GM12878 (cell line): ENCODE results near the gene MYCBP2. TPM values are rescaled to one million over a fixed set of nuclear protein-coding genes. Genes with fewer than 3 reads are reported as not detected.

Experiments used
- ATAC-seq: fragments of 200-7000 bp; cut with Tn5 transposase; 3 replicates; pipeline ENCODE4 v1.9.1; 2020; ENCODE audit warnings: mild to moderate bottlenecking, moderate library complexity
- BruUV-seq: library from RNA; stranded (reverse); fragments of 400-500 nt; replicated peaks from 2 replicates; lab custom pipeline; 2021; lab: Mats Ljungman, UMichigan
- CTCF ChIA-PET: fragments of 300-600 bp; sonication (Branson Sonifier 250); formaldehyde crosslinking; extraction: SDS; loops from one replicate; lab custom pipeline; 2021; ENCODE audit warnings: inconsistent platforms; lab: Yijun Ruan, JAX
- POLR2A ChIA-PET: fragments of 350-600 bp; formaldehyde crosslinking; extraction: SDS; loops from one replicate; lab custom pipeline; 2021; ENCODE audit warnings: inconsistent platforms; lab: Charles Lee
- RAD21 ChIA-PET: fragments of 300-600 bp; sonication (Branson Sonifier 250); formaldehyde crosslinking; loops from one replicate; lab custom pipeline; 2023; ENCODE audit warnings: antibody characterized with exemption; ENCODE audit not compliant: unreplicated experiment; lab: Charles Lee
- SMC1A ChIA-PET: fragments of 300-600 bp; sonication (Branson Sonifier 250); formaldehyde crosslinking; loops from one replicate; lab custom pipeline; 2023; ENCODE audit not compliant: unreplicated experiment, uncharacterized antibody; lab: Charles Lee
- DNase-seq: peaks from one replicate; pipeline ENCODE4 v3.0.0-alpha.2; 2011; ENCODE audit warnings: low read depth, low spot score
- FAIRE-seq: peaks from 3 replicates; lab custom pipeline; 2011; peaks lifted over from hg19 to GRCh38; lab: Jason Lieb, UNC
- H2AFZ ChIP-seq: 2 replicates; pipeline ENCODE4 v1.6.0; 2011; ENCODE audit warnings: low read depth, low read length, control low read depth; ENCODE audit not compliant: control insufficient read depth
- H3K27ac ChIP-seq: 2 replicates; pipeline ENCODE4 v1.5.1; 2011; ENCODE audit warnings: control low read depth; ENCODE audit not compliant: control insufficient read depth, insufficient read depth
- H3K27me3 ChIP-seq, 2 experiments: replicated peaks in 1 of 2; 2 replicates each; pipeline versions ENCODE4 v1.6.0 to v1.6.1; 2011; ENCODE audit warnings: low read length in 1 of 2; ENCODE audit not compliant: control insufficient read depth in 2 of 2, insufficient read depth in 2 of 2
- H3K36me3 ChIP-seq, 2 experiments: 2 replicates each; pipeline ENCODE4 v1.5.1; 2011; ENCODE audit warnings: low read length in 1 of 2; ENCODE audit not compliant: control insufficient read depth in 2 of 2, insufficient read depth in 2 of 2
- H3K4me1 ChIP-seq: 2 replicates; pipeline ENCODE4 v1.6.1; 2011; ENCODE audit warnings: mild to moderate bottlenecking, low read length, moderate library complexity, mixed read lengths; ENCODE audit not compliant: control insufficient read depth, insufficient read depth
- H3K4me2 ChIP-seq: 2 replicates; pipeline ENCODE4 v1.6.0; 2011; ENCODE audit warnings: control low read depth; ENCODE audit not compliant: control insufficient read depth, insufficient read depth
- H3K4me3 ChIP-seq: fragments of 200-600 bp; sonication (generic); 2 replicates; pipeline ENCODE4 v1.5.1; 2016
- H3K79me2 ChIP-seq: 2 replicates; pipeline ENCODE4 v1.6.0; 2011; ENCODE audit warnings: low read length; ENCODE audit not compliant: control insufficient read depth, insufficient read depth
- H3K9ac ChIP-seq: 2 replicates; pipeline ENCODE4 v1.8.0; 2011; ENCODE audit warnings: low read length, control low read depth, mixed read lengths; ENCODE audit not compliant: control insufficient read depth, insufficient read depth
- H3K9me3 ChIP-seq: replicated peaks from 3 replicates; pipeline ENCODE4 v1.5.1; 2011; ENCODE audit warnings: mild to moderate bottlenecking, low read length; ENCODE audit not compliant: control insufficient read depth, insufficient read depth
- H4K20me1 ChIP-seq: 2 replicates; pipeline ENCODE4 v1.6.0; 2011; ENCODE audit not compliant: control insufficient read depth, insufficient read depth
- CBX5 ChIP-seq: sonication (generic); IDR thresholded peaks from 2 replicates; pipeline ENCODE4 v1.6.1; 2016; ENCODE audit warnings: low read depth, moderate library complexity, mild to moderate bottlenecking, inconsistent platforms
- EP300 ChIP-seq, 2 experiments: fragments of 150-350 bp in 1 of 2; IDR thresholded peaks; 2 replicates each; pipeline ENCODE4 v1.6.1; 2011 to 2012; ENCODE audit warnings: low read depth in 2 of 2, low read length in 2 of 2, borderline replicate concordance in 1 of 2, improper control_type of control experiment in 1 of 2, inconsistent platforms in 1 of 2; ENCODE audit not compliant: control insufficient read depth in 1 of 2
- LARP7 ChIP-seq: fragments of 450-650 bp; IDR thresholded peaks from 2 replicates; pipeline ENCODE4 v1.6.1; 2017; ENCODE audit warnings: mild to moderate bottlenecking
- MXI1 ChIP-seq: fragments of 150-350 bp; IDR thresholded peaks from 2 replicates; pipeline ENCODE4 v1.6.1; 2011; ENCODE audit warnings: low read depth, mild to moderate bottlenecking, inconsistent platforms, low read length, improper control_type of control experiment
- POLR2A ChIP-seq: IDR thresholded peaks from 2 replicates; pipeline ENCODE4 v1.6.1; 2011; ENCODE audit warnings: low read depth, mild to moderate bottlenecking, low read length
- RBBP5 ChIP-seq: fragments of 200-600 bp; sonication (generic); conservative IDR thresholded peaks from 2 replicates; pipeline ENCODE4 v1.6.1; 2016
- SREBF2 ChIP-seq: IDR thresholded peaks from 2 replicates; pipeline ENCODE4 v1.6.1; 2012; ENCODE audit warnings: mild to moderate bottlenecking, low read length
- TARDBP ChIP-seq: IDR thresholded peaks from 2 replicates; pipeline ENCODE4 v1.6.1; 2016; ENCODE audit warnings: borderline replicate concordance
- TBL1XR1 ChIP-seq: IDR thresholded peaks from 2 replicates; pipeline ENCODE4 v1.6.1; 2012; ENCODE audit warnings: low read depth, low read length, improper control_type of control experiment
- ZBED1 ChIP-seq: IDR thresholded peaks from 2 replicates; pipeline ENCODE4 v1.6.1; 2016; ENCODE audit warnings: borderline replicate concordance
- WGBS: methylation state at CpG from one replicate; pipeline ENCODE4 v1.1.6; 2016; ENCODE audit warnings: low lambda C conversion rate; ENCODE audit not compliant: insufficient replicate concordance, insufficient coverage; ENCODE audit errors: missing lambda C conversion rate; 5-methylcytosine and 5-hydroxymethylcytosine counted together
- in situ Hi-C: fragments of 300-500 bp; cut with MboI; formaldehyde crosslinking; loops from 9 replicates; pipeline ENCODE4 v1.14.3; 2018; ENCODE audit warnings: mixed read lengths
- intact Hi-C: fragments of 100-400 bp; cut with micrococcal nuclease; formaldehyde crosslinking; loops from one replicate; pipeline ENCODE4 v1.14.2; 2022; ENCODE audit not compliant: unreplicated experiment
- polyA plus RNA-seq, 11 experiments: library from polyadenylated mRNA; depleted of rRNA in 4 of 11; unstranded in 6 of 11; stranded (reverse) in 5 of 11; fragments of >200 nt; fragmentation: Nextera tagmentation in 4 of 11; fragmentation: Illumina TruSeq in 1 of 11; extraction: Ambion mirVana in 4 of 11; extraction: Trizol in 1 of 11; gene quantifications; 1 replicate in 1 of 11; 2 replicates in 10 of 11; pipeline versions ENCODE4 v1.2.1 to v1.2.3, GENCODE V29; 2011 to 2016; ENCODE audit warnings: inconsistent platforms in 2 of 11, missing spikeins in 2 of 11, low read depth in 1 of 11
- total RNA-seq, 4 experiments: library from RNA; depleted of rRNA in 3 of 4; stranded (reverse); fragments of >200 nt in 3 of 4; fragmentation: Illumina TruSeq in 1 of 4; extraction: Trizol in 1 of 4; gene quantifications; 2 replicates each; pipeline versions ENCODE4 v1.2.1 to v1.2.3, GENCODE V29; 2013 to 2021
- TF ChIP-seq, protein P1 (sequence below): fragments of 450-650 bp; IDR thresholded peaks from 2 replicates; pipeline ENCODE4 v1.6.1; 2016; ENCODE audit warnings: mild to moderate bottlenecking, moderate library complexity, borderline replicate concordance
- TF ChIP-seq, protein P2 (sequence below): IDR thresholded peaks from 2 replicates; pipeline ENCODE4 v1.6.1; 2012; ENCODE audit warnings: low read depth, low read length, improper control_type of control experiment
- TF ChIP-seq, protein P3 (sequence below): fragments of 450-650 bp; formaldehyde crosslinking; IDR thresholded peaks from 2 replicates; pipeline ENCODE4 v1.4.0; 2022; ENCODE audit warnings: mild to moderate bottlenecking, moderate library complexity
- TF ChIP-seq, protein P4 (sequence below): fragments of 450-650 bp; IDR thresholded peaks from 2 replicates; pipeline ENCODE4 v1.6.1; 2017; ENCODE audit warnings: antibody characterized with exemption, mild to moderate bottlenecking, moderate library complexity

Gene MYCBP2
- total and polyA plus RNA-seq, 10 of the 15 experiments (the other 5 are each of a cell fraction or from before 2014, with no cell fraction given), result 51.9 to 152 (median 98.2) TPM

DNA sequence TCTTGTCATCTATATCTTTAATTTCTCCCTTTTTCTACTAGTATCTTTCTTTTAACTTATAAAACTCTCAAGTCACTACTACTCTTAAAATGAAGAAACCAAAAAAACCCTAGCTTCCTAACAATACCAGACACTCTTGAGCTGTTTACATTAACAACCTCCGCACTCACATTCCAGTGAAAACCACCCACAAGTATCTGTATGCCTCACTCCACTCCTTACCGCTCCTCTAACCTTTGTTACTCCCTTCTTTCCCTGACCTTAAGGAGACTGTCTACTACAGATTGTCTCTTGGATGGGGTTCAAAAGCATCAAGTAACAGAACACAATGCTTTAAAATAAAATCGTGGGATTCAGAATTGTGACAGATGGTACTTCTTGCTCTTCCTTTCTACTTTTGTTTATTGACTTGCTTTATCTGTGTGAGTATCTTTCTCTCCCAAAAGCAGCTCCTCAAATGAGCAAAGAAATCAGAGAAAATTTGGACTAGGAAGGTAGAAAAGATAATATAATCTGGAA lies 189.9 kb downstream of the MYCBP2 start (continued):
- no peak for TF ChIP-seq RBBP5
- TF ChIP-seq EP300 (IDR thresholded peaks at IDR 0.05; ENCODE audit: borderline replicate concordance in 1 of 2, control insufficient read depth in 1 of 2, low read depth in 2 of 2, low read length in 2 of 2), result no peak
- TF ChIP-seq TARDBP, result no peak
- TF ChIP-seq, protein P1, sequence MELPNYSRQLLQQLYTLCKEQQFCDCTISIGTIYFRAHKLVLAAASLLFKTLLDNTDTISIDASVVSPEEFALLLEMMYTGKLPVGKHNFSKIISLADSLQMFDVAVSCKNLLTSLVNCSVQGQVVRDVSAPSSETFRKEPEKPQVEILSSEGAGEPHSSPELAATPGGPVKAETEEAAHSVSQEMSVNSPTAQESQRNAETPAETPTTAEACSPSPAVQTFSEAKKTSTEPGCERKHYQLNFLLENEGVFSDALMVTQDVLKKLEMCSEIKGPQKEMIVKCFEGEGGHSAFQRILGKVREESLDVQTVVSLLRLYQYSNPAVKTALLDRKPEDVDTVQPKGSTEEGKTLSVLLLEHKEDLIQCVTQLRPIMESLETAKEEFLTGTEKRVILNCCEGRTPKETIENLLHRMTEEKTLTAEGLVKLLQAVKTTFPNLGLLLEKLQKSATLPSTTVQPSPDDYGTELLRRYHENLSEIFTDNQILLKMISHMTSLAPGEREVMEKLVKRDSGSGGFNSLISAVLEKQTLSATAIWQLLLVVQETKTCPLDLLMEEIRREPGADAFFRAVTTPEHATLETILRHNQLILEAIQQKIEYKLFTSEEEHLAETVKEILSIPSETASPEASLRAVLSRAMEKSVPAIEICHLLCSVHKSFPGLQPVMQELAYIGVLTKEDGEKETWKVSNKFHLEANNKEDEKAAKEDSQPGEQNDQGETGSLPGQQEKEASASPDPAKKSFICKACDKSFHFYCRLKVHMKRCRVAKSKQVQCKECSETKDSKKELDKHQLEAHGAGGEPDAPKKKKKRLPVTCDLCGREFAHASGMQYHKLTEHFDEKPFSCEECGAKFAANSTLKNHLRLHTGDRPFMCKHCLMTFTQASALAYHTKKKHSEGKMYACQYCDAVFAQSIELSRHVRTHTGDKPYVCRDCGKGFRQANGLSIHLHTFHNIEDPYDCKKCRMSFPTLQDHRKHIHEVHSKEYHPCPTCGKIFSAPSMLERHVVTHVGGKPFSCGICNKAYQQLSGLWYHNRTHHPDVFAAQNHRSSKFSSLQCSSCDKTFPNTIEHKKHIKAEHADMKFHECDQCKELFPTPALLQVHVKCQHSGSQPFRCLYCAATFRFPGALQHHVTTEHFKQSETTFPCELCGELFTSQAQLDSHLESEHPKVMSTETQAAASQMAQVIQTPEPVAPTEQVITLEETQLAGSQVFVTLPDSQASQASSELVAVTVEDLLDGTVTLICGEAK, result no peak
- no peak for TF ChIP-seq POLR2A
- no peak for TF ChIP-seq SREBF2
- TF ChIP-seq, protein P2, sequence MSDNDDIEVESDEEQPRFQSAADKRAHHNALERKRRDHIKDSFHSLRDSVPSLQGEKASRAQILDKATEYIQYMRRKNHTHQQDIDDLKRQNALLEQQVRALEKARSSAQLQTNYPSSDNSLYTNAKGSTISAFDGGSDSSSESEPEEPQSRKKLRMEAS, result no peak
- TF ChIP-seq LARP7, result no peak
- TF ChIP-seq MXI1, result no peak

DNA sequence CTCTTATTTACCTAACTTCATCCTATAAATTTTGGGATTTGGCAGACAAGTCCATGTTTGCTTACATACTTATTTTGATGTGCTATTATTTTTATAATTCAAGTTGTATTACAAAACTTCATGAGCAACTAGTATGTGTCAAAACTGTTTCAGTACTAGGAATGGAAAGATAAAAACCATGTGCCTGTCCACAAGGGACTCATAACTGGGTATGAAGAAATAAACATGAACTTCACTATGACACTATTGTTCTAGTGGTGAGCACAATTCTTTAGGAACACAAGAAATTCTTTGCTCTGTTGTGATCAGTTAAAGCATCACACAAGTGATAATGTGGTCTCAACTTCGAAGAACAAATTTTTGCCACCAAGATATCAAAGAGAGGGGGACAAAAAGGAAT lies 202.5 kb downstream of the MYCBP2 start:
- FAIRE-seq (no peak), ATAC-seq (no peak), DNase-seq (no peak)
- Histone ChIP-seq H3K79me2 (no peaks in the 10 kb centered on the region), H3K4me1 (no peaks in the 10 kb centered on the region), H3K36me3 (peaks cover 2 to 12% of the 10 kb centered on the region in 2 experiments; a peak in 3 of 4 replicates), H3K4me3 (no peak overlapping the region), H3K9me3 (no peaks in the 10 kb centered on the region), H3K9ac (no peak overlapping the region), H3K27me3 (no peaks in the 10 kb centered on the region), H3K4me2 (no peak overlapping the region), H3K27ac (no peak overlapping the region), H2AFZ (no peak overlapping the region), H4K20me1 (no peaks in the 10 kb centered on the region)
- ChIA-PET RAD21 (no interaction called here), POLR2A (no interaction called here), SMC1A (interaction anchor here (1.0 kb wide), 1 partner anchor 14 kb away, joined by 3 read pairs; no protein-coding TSS in a partner anchor), CTCF (interaction anchor here (1.7 kb wide), 1 partner anchor 8 kb away, joined by 6 read pairs; no protein-coding TSS in a partner anchor)
- BruUV-seq, result no TSS peak
- in situ Hi-C loops, result no loop called here
- whole genome bisulfite sequencing, result 96% methylated on average over 1 of the region's 1 CpG
- intact Hi-C loops, result no loop called here
- TF ChIP-seq ZBED1, result no peak
- no peak for TF ChIP-seq CBX5
- TF ChIP-seq, protein P3, sequence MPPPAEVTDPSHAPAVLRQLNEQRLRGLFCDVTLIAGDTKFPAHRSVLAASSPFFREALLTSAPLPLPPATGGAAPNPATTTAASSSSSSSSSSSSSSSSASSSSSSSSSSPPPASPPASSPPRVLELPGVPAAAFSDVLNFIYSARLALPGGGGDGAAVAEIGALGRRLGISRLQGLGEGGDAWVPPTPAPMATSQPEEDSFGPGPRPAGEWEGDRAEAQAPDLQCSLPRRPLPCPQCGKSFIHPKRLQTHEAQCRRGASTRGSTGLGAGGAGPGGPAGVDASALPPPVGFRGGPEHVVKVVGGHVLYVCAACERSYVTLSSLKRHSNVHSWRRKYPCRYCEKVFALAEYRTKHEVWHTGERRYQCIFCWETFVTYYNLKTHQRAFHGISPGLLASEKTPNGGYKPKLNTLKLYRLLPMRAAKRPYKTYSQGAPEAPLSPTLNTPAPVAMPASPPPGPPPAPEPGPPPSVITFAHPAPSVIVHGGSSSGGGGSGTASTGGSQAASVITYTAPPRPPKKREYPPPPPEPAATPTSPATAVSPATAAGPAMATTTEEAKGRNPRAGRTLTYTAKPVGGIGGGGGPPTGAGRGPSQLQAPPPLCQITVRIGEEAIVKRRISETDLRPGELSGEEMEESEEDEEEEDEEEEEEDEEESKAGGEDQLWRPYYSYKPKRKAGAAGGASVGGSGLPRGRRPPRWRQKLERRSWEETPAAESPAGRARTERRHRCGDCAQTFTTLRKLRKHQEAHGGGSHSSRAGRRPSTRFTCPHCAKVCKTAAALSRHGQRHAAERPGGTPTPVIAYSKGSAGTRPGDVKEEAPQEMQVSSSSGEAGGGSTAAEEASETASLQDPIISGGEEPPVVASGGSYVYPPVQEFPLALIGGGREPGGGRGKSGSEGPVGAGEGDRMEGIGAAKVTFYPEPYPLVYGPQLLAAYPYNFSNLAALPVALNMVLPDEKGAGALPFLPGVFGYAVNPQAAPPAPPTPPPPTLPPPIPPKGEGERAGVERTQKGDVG (CRISPR knock-in tag), result no peak
- TF ChIP-seq TBL1XR1, result no peak
- TF ChIP-seq, protein P4, sequence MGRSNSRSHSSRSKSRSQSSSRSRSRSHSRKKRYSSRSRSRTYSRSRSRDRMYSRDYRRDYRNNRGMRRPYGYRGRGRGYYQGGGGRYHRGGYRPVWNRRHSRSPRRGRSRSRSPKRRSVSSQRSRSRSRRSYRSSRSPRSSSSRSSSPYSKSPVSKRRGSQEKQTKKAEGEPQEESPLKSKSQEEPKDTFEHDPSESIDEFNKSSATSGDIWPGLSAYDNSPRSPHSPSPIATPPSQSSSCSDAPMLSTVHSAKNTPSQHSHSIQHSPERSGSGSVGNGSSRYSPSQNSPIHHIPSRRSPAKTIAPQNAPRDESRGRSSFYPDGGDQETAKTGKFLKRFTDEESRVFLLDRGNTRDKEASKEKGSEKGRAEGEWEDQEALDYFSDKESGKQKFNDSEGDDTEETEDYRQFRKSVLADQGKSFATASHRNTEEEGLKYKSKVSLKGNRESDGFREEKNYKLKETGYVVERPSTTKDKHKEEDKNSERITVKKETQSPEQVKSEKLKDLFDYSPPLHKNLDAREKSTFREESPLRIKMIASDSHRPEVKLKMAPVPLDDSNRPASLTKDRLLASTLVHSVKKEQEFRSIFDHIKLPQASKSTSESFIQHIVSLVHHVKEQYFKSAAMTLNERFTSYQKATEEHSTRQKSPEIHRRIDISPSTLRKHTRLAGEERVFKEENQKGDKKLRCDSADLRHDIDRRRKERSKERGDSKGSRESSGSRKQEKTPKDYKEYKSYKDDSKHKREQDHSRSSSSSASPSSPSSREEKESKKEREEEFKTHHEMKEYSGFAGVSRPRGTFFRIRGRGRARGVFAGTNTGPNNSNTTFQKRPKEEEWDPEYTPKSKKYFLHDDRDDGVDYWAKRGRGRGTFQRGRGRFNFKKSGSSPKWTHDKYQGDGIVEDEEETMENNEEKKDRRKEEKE, result no peak
